Activated CD4-positive, alpha-beta T cell treated with anti-CD3 and anti-CD28 coated beads for 36 hours (primary cell): Measurements from ENCODE around the gene YBX2. TPM values are rescaled to one million over a fixed set of nuclear protein-coding genes. Genes with fewer than 3 reads are reported as not detected.

Experiments used
- ATAC-seq: fragments of 200-7000 bp; cut with Tn5 transposase; one replicate; pipeline ENCODE4 v1.10.0; 2021; ENCODE audit warnings: mild to moderate bottlenecking, moderate library complexity
- CTCF ChIA-PET: fragments of 350-600 bp; sonication (Branson Sonifier 250); formaldehyde crosslinking; loops from one replicate; lab custom pipeline; 2021; ENCODE audit warnings: antibody characterized with exemption; lab: Charles Lee
- POLR2A ChIA-PET: fragments of 350-600 bp; sonication (Branson Sonifier 250); formaldehyde crosslinking; loops from one replicate; lab custom pipeline; 2021; ENCODE audit warnings: antibody characterized with exemption, inconsistent platforms; lab: Charles Lee
- DNase-seq: peaks from one replicate; pipeline ENCODE4 v3.0.0-alpha.2; 2020
- H3K27ac Mint-ChIP-seq: one replicate; pipeline ENCODE4 v1.8.0; 2021; ENCODE audit warnings: mixed read lengths
- H3K27me3 Mint-ChIP-seq: one replicate; pipeline ENCODE4 v1.8.0; 2021; ENCODE audit warnings: mixed read lengths
- H3K36me3 Mint-ChIP-seq: one replicate; pipeline ENCODE4 v1.8.0; 2021; ENCODE audit warnings: low read depth, mixed read lengths
- H3K4me1 Mint-ChIP-seq: one replicate; pipeline ENCODE4 v1.8.0; 2021; ENCODE audit warnings: mixed read lengths
- H3K4me3 Mint-ChIP-seq: one replicate; pipeline ENCODE4 v1.8.0; 2021; ENCODE audit warnings: mild to moderate bottlenecking, moderate library complexity, mixed read lengths
- H3K9me3 Mint-ChIP-seq: one replicate; pipeline ENCODE4 v1.8.0; 2021; ENCODE audit warnings: low read depth, mixed read lengths
- intact Hi-C, 2 experiments: fragments of 100-400 bp; cut with DNase I in 1 of 2; cut with micrococcal nuclease in 1 of 2; formaldehyde crosslinking; loops; one replicate each; pipeline versions ENCODE4 v1.14.2 to v1.15.1; 2022 to 2024; cut with DNase I, micrococcal nuclease
- total RNA-seq, 2 experiments: library from RNA; stranded (reverse); gene quantifications; one replicate each; pipeline ENCODE4 v1.2.3, GENCODE V29; 2021

The YBX2 gene
- total RNA-seq, 2 experiments from 2014 or later, result 0.34 to 0.67 TPM

DNA sequence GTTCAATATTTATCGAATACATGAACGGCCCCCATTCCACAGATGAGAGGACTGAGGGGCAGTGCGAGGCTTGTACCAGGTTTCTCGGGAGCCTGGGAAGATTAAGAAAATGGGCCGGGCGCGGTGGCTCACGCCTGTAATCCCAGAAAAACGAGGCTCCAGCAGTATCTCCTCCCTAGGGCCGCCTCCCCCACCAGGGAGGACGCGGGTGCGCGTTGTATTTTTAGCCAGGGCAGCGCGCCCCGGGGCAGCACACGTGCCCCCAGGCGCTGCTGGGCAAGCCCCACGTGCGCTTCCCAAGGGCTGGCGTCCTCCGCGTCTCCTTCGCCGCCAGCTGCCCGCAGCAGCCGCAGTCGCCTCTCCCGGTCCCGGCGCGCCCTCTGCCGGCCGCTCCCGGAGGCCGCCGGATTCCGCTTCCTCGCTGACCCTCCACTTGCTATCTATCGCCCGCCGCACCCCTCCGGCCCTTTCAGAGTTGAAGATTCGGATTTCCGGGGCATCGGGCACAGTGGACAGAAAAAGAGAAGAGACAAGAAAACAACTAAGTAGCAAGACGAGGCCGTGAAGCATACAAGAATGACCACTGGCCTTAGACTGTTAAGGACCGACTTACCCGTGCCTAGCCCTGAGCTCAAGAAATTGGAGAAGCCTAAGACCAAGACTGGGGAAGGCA is 1.9 kb upstream of the YBX2 start:
- intact Hi-C loops, result loop anchor here (1.0 to 10.0 kb wide), 6 partner anchors 16 to 250 kb away; partner anchors contain the start of gene CLDN7 (in 1 of the 2)
- POLR2A ChIA-PET, result interaction anchor here (0.6 to 1.5 kb wide), 2 partner anchors 39 to 251 kb away, joined by 3 read pairs; no protein-coding TSS in a partner anchor
- H3K27me3 Mint-ChIP-seq, result peaks cover 19% of the 10 kb centered on the region
- no peaks in the 10 kb centered on the region for H3K36me3 Mint-ChIP-seq
- CTCF ChIA-PET, result interaction anchor here (0.6 to 2.3 kb wide), 29 partner anchors 9 to 393 kb away, joined by 3 to 45 read pairs (median 4); partner anchors contain the start of genes ACAP1, GPS2 and SLC2A4
- H3K27ac Mint-ChIP-seq, result no peak overlapping the region
- H3K9me3 Mint-ChIP-seq, result no peaks in the 10 kb centered on the region
- ATAC-seq, result peak; percentile 38
- peaks cover 23% of the 10 kb centered on the region for H3K4me1 Mint-ChIP-seq
- peak; percentile 83 for DNase-seq
- H3K4me3 Mint-ChIP-seq, result peak overlapping the region; percentile 35

DNA sequence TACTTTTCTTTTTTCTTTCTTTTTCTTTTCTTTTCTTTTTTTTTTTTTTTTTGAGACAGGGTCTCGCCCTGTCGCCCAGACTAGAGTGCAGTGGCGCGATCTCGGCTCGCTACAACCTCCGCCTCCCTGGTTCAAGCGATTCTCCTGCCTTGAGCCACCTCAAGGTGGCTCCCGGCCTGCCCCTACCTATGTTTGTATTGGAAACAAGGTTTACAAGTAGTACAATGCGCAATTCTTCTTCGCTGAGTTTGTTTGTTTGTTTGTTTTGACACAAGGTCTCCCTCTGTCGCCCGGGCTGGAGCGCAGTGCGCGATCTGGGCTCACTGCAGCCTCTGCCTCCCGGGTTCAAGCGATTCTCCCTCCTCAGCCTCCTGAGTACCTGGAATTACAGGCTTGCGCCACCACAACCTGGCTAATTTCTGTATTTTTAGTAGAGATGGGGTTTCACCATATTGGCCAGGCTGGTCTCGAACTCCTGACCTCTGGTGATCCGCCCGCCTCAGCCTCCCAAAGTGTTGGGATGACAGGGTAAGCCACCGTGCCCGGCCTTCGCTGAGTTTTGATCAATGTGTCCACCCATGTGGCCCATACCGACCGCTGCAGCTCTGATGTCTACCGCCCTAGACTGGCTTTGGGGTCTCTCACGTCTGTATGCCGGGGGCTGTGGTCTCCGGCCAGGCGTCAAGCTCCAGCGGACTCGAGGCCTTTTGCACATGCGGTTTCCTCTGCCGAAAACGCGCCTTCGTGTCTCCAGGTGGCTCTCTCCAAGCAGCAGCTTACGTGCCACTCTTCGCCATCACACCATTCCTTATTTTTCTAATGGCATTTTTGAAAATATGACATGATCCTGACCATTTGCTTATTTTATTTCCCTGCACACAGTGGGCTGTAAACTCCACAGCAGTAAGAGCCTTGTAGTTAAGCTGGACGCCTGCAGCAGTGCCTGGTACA is 1.1 kb upstream of the YBX2 start:
- ChIA-PET CTCF (interaction anchor here (0.7 to 2.3 kb wide), 19 partner anchors 9 to 393 kb away, joined by 3 to 45 read pairs (median 5); partner anchors contain the start of genes ACAP1, GPS2 and SLC2A4), POLR2A (interaction anchor here (0.6 to 1.5 kb wide), 2 partner anchors 40 to 250 kb away, joined by 3 read pairs; no protein-coding TSS in a partner anchor)
- peak overlapping the region; percentile 59 for H3K4me3 Mint-ChIP-seq
- peaks cover 23% of the 10 kb centered on the region for H3K4me1 Mint-ChIP-seq
- H3K27ac Mint-ChIP-seq, result no peak overlapping the region
- H3K9me3 Mint-ChIP-seq, result no peaks in the 10 kb centered on the region
- intact Hi-C loops, result loop anchor here (1.0 to 10.0 kb wide), 6 partner anchors 15 to 249 kb away; partner anchors contain the start of gene CLDN7 (in 1 of the 2)
- H3K27me3 Mint-ChIP-seq, result peaks cover 19% of the 10 kb centered on the region
- no peaks in the 10 kb centered on the region for H3K36me3 Mint-ChIP-seq
- no peak for ATAC-seq
- DNase-seq, result no peak

DNA sequence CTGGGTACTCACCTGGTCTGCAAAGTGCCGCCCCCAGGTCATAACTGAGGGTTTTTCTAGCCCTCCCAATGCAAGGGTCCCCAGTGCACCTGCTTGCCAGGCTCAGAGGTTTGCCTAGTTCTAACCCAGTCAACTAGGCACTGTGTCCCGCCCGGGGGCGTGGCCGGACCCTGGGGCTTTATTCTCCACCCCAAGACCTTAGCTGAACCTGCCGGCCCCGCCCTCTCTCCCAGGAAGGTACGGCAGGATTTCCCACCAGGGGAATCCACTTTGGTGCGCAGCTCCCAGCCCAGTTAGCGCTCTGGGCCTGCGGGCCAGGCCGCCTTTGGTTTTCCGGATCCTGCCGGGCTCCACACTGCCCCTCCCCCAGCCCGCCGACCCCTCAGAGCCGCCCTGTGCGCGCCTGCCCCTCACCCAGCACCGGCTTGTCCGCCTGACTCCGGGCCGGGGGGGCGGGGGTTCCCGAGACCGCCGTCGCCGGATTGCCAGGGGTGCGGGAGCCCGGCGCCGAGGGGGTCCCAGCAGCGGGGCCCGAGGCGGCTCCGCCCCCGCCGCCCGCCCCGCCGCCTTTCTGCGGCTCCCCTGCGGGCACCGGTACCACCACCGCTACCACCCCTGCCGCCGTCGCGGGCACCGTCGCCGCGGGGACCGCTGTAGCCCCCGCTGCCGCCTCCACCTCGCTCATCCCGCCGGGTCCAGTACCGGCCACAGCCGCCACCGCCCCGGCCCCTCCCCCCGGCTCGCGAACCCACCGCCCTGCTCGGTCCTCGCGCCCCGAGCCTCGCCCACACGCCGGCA is 424 bp downstream of the YBX2 start:
- ATAC-seq, result no peak
- ChIA-PET CTCF (no interaction called here), POLR2A (no interaction called here)
- intact Hi-C loops, result loop anchor here in 1 of 2 experiments (1.0 to 10.0 kb wide), 2 partner anchors 42 to 159 kb away; partner anchors contain the start of gene ELP5
- DNase-seq, result peak; percentile 42
- Mint-ChIP-seq H3K9me3 (no peaks in the 10 kb centered on the region), H3K27me3 (peaks cover 19% of the 10 kb centered on the region), H3K4me3 (peak overlapping the region; percentile 17), H3K4me1 (peaks cover 23% of the 10 kb centered on the region), H3K27ac (no peak overlapping the region), H3K36me3 (no peaks in the 10 kb centered on the region)

DNA sequence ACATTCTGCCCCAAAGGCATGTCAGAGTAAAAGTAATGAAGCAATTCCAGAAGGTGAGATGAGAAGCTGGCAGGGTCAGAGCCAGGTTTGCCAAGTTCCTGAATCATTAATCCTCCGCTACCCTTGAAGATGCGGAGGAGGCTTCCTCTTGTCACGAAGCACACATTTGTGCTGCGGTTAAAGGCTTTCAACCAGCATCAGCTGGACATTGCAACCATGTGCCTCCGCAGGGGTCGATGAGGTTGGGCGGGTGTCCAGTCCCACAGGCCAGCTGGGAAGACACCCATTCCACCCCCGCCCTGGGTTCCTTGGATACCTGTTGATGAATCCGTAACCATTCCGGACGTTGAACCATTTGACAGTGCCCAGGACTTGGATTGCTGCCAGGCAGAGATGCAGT is 1.3 kb downstream of the YBX2 start:
- Mint-ChIP-seq H3K9me3 (no peaks in the 10 kb centered on the region), H3K27ac (no peak overlapping the region), H3K27me3 (peaks cover 19% of the 10 kb centered on the region), H3K4me1 (peaks cover 23% of the 10 kb centered on the region), H3K4me3 (no peak overlapping the region), H3K36me3 (no peaks in the 10 kb centered on the region)
- ATAC-seq (no peak), DNase-seq (no peak)
- CTCF ChIA-PET, result interaction anchor here (0.8 to 1.5 kb wide), 3 partner anchors 30 to 72 kb away, joined by 3 to 5 read pairs (median 4); partner anchors contain the start of gene NEURL4
- POLR2A ChIA-PET, result no interaction called here
- intact Hi-C loops, result loop anchor here in 1 of 2 experiments (10.0 kb wide), 1 partner anchor 158 kb away; no protein-coding TSS in a partner anchor

DNA sequence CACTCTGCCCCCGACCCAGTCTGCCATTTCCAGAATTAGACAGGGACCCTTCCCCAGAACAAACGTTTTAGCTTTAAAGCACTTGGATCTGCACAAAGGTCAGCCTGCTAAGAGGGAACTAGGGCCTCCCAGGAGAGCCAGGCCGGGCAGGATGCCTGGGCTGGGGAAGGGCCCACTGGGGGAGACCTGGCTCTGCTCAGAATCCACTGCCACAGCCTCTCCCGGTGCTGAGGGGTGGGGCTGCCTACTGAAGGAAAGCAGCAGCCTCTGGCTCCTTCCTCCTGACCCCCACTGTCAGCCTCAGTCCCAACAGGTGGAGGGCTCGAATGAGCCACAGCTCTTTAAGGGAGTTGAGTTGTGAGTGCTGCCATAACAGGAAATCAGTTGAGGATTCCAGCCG is 1.7 kb downstream of the YBX2 start:
- intact Hi-C loops, result loop anchor here in 1 of 2 experiments (10.0 kb wide), 1 partner anchor 158 kb away; no protein-coding TSS in a partner anchor
- no peak for DNase-seq
- CTCF ChIA-PET, result interaction anchor here (0.8 to 1.5 kb wide), 3 partner anchors 31 to 72 kb away, joined by 3 to 5 read pairs (median 4); partner anchors contain the start of gene NEURL4
- H3K27ac Mint-ChIP-seq, result no peak overlapping the region
- H3K4me3 Mint-ChIP-seq, result no peak overlapping the region
- no peaks in the 10 kb centered on the region for H3K36me3 Mint-ChIP-seq
- H3K27me3 Mint-ChIP-seq, result peaks cover 19% of the 10 kb centered on the region
- POLR2A ChIA-PET, result no interaction called here
- ATAC-seq, result no peak
- H3K4me1 Mint-ChIP-seq, result peaks cover 23% of the 10 kb centered on the region
- H3K9me3 Mint-ChIP-seq, result no peaks in the 10 kb centered on the region

DNA sequence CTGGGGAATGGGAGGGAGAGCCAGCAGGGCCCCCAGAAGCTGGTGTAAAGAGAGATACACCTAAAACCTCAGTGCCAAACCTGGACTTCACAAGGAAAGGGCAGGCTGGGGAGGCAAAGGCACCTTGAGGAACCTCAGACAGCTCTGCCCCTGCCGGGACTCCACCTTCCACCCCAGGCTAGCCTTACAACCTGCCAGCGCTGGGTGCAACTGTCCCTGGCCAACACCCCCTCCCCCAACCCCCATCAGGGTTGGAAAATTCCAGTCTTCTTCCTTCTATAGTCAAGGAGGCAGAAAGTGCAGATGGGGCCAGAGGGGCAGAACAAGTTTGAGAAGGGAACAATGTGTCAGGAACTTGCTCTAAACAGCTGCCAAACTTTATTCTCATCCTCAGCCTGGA is 2.2 kb downstream of the YBX2 start:
- no peak overlapping the region for H3K27ac Mint-ChIP-seq
- H3K36me3 Mint-ChIP-seq, result no peaks in the 10 kb centered on the region
- peaks cover 19% of the 10 kb centered on the region for H3K27me3 Mint-ChIP-seq
- no peaks in the 10 kb centered on the region for H3K9me3 Mint-ChIP-seq
- intact Hi-C loops, result loop anchor here in 1 of 2 experiments (10.0 kb wide), 1 partner anchor 157 kb away; no protein-coding TSS in a partner anchor
- no peak for DNase-seq
- H3K4me3 Mint-ChIP-seq, result no peak overlapping the region
- ATAC-seq, result no peak
- ChIA-PET CTCF (interaction anchor here (0.6 to 1.5 kb wide), 4 partner anchors 11 to 215 kb away, joined by 3 to 5 read pairs (median 3); partner anchors contain the start of gene NEURL4), POLR2A (no interaction called here)
- peaks cover 23% of the 10 kb centered on the region for H3K4me1 Mint-ChIP-seq

DNA sequence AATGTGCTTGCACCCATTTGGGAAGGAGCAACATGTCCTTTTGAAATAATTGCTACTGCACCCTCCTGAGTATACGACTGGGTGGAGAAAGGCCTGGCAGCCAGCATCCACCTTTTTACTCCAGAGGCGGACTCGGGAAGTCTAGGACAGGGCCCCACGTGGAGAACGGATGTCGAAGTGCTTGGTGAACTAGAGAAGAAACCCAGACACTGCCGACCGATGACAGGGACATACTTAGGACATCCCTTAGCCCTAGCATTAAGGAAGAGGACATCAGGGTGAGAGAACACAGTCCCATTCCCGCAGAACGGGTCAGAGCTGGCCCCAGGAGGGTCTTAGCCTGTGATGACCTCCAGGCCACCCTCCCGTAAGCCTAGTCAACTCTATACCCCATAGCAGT is 3.8 kb downstream of the YBX2 start:
- H3K27me3 Mint-ChIP-seq, result peaks cover 16% of the 10 kb centered on the region
- H3K36me3 Mint-ChIP-seq, result no peaks in the 10 kb centered on the region
- intact Hi-C loops, result loop anchor here in 1 of 2 experiments (10.0 kb wide), 1 partner anchor 156 kb away; no protein-coding TSS in a partner anchor
- no peak overlapping the region for H3K4me3 Mint-ChIP-seq
- ChIA-PET POLR2A (no interaction called here), CTCF (interaction anchor here (0.6 kb wide), 2 partner anchors 20 to 69 kb away, joined by 3 read pairs; no protein-coding TSS in a partner anchor)
- no peak for DNase-seq
- H3K4me1 Mint-ChIP-seq, result peaks cover 14% of the 10 kb centered on the region
- ATAC-seq, result no peak
- H3K27ac Mint-ChIP-seq, result no peak overlapping the region
- no peaks in the 10 kb centered on the region for H3K9me3 Mint-ChIP-seq

DNA sequence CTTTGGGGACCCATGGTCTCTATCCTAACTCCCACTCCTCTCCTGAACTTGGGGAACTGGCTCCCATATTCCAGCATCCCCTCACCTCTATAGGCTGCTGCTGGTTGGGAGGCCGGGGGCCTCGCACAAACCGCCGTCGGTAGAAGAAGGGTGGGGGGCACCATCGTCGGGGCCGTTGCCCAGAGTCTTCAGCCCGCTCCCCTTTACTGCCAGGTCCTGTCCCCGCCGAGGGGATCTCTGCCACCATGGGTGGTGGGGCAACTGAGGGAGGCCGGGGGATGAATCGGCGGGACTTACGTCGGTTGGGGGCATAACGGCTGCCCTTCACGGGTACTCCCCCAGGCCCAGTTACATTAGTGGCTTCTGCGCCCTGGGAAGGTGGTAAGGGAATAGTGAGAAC is 4.3 kb downstream of the YBX2 start:
- Mint-ChIP-seq H3K36me3 (no peaks in the 10 kb centered on the region), H3K27me3 (peaks cover 12% of the 10 kb centered on the region), H3K4me1 (peaks cover 10% of the 10 kb centered on the region), H3K4me3 (no peak overlapping the region), H3K9me3 (no peaks in the 10 kb centered on the region), H3K27ac (no peak overlapping the region)
- DNase-seq, result no peak
- ATAC-seq, result no peak
- ChIA-PET CTCF (interaction anchor here (0.6 kb wide), 1 partner anchor 19 kb away, joined by 3 read pairs; no protein-coding TSS in a partner anchor), POLR2A (no interaction called here)
- intact Hi-C loops, result loop anchor here in 1 of 2 experiments (10.0 kb wide), 1 partner anchor 155 kb away; no protein-coding TSS in a partner anchor

DNA sequence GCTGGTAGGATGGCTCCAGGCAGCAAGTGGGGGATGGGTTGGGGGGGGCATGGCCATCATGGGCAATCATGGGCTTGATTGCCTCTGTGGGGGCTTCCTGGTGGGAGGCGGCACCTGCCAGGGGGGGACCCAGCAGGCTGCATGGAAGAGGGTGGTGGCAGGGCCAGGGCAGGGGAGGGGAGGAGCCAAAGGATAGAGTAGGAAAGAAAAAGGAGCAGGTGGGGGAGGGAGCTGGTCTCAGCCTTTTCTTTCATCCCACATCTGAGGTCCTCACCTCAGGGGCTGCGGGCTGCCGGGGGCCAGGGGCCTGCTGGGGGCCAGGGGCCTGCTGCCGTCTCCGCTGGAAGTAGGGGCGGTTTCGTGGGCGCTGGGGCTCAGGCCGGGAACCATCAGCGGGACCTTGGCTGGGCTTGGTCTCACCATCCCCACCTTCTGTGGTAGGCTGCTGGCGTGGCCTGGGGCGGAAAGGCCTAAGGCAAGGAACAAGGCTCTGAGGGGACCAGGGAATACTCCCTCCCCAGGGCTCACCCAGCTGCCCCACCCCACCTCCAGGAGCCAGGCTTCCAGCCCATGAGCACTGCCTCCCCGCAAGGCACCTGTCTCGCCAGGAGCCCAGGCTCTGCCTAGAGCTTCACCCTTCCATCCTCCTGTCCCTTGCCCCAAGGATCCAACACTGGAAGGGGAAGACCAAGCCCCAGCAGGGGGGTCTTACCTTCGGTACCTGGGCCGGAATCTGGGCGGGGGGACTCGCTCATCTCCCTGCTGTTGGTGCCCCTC is 5.0 kb downstream of the YBX2 start:
- H3K4me1 Mint-ChIP-seq, result peaks cover 7% of the 10 kb centered on the region
- no peaks in the 10 kb centered on the region for H3K9me3 Mint-ChIP-seq
- ChIA-PET POLR2A (no interaction called here), CTCF (no interaction called here)
- ATAC-seq, result no peak
- H3K36me3 Mint-ChIP-seq, result no peaks in the 10 kb centered on the region
- DNase-seq, result no peak
- no peak overlapping the region for H3K4me3 Mint-ChIP-seq
- peaks cover 10% of the 10 kb centered on the region for H3K27me3 Mint-ChIP-seq
- intact Hi-C loops, result loop anchor here in 1 of 2 experiments (10.0 kb wide), 1 partner anchor 155 kb away; no protein-coding TSS in a partner anchor
- H3K27ac Mint-ChIP-seq, result no peak overlapping the region
